H1 (cell line): ENCODE measurements around the gene ALDH5A1. TPM values are rescaled to one million over a fixed set of nuclear protein-coding genes. Genes with fewer than 3 reads are reported as not detected.

ENCODE experiments used
- CTCF ChIA-PET: fragments of 300-600 bp; sonication (Branson Sonifier 250); formaldehyde crosslinking; loops from one replicate; lab custom pipeline; 2021; ENCODE audit not compliant: partially characterized antibody; lab: Charles Lee
- POLR2A ChIA-PET: fragments of 300-600 bp; sonication (Branson Sonifier 250); formaldehyde crosslinking; loops from one replicate; lab custom pipeline; 2021; ENCODE audit warnings: inconsistent platforms; ENCODE audit not compliant: partially characterized antibody; lab: Charles Lee
- DNase-seq, 2 experiments: peaks; one replicate each; pipeline versions ENCODE4 v3.0.0 to v3.0.0-alpha.2; 2010 to 2022; ENCODE audit warnings: low spot score in 2 of 2, low read depth in 1 of 2, mixed read lengths in 1 of 2
- FAIRE-seq: peaks from 2 replicates; lab custom pipeline; 2011; peaks lifted over from hg19 to GRCh38; lab: Jason Lieb, UNC
- H2AFZ ChIP-seq: 2 replicates; pipeline ENCODE4 v1.8.1; 2012; ENCODE audit warnings: low read length, inconsistent platforms
- H2AK5ac ChIP-seq: 2 replicates; pipeline ENCODE4 v1.6.1; 2013; ENCODE audit warnings: low read depth, low read length
- H2BK120ac ChIP-seq: replicated peaks from 2 replicates; pipeline ENCODE3; 2013; ENCODE audit warnings: low read depth, low read length, inconsistent platforms
- H2BK12ac ChIP-seq: 2 replicates; pipeline ENCODE4 v1.6.1; 2013; ENCODE audit warnings: low read depth, low read length
- H2BK15ac ChIP-seq: 2 replicates; pipeline ENCODE4 v1.6.1; 2013; ENCODE audit warnings: low read length
- H2BK20ac ChIP-seq: 2 replicates; pipeline ENCODE4 v1.6.1; 2013; ENCODE audit warnings: low read length
- H2BK5ac ChIP-seq: 2 replicates; pipeline ENCODE4 v1.6.1; 2013; ENCODE audit warnings: low read depth, low read length
- H3K14ac ChIP-seq: 2 replicates; pipeline ENCODE4 v1.6.1; 2013; ENCODE audit warnings: inconsistent platforms; ENCODE audit not compliant: insufficient read length
- H3K18ac ChIP-seq: 2 replicates; pipeline ENCODE4 v1.6.1; 2013; ENCODE audit warnings: low read length; ENCODE audit errors: extremely low read depth
- H3K23ac ChIP-seq: 2 replicates; pipeline ENCODE4 v1.6.1; 2013; ENCODE audit warnings: inconsistent platforms; ENCODE audit not compliant: insufficient read length
- H3K23me2 ChIP-seq: 2 replicates; pipeline ENCODE4 v1.6.1; 2013; ENCODE audit warnings: low read depth, low read length
- H3K27ac ChIP-seq: 2 replicates; pipeline ENCODE4 v1.6.1; 2011; ENCODE audit warnings: low read depth, low read length, inconsistent platforms
- H3K27me3 ChIP-seq, 4 experiments: replicated peaks in 1 of 4; 1 replicate in 1 of 4; 2 replicates in 3 of 4; pipeline versions ENCODE4 v1.6.1 to v1.8.1; 2011 to 2013; ENCODE audit warnings: low read length in 3 of 4, mild to moderate bottlenecking in 3 of 4, inconsistent platforms in 2 of 4, mixed read lengths in 2 of 4, moderate library complexity in 1 of 4; ENCODE audit not compliant: control insufficient read depth in 3 of 4, insufficient read depth in 3 of 4; ENCODE audit errors: extremely low read depth in 1 of 4
- H3K36me3 ChIP-seq, 4 experiments: 2 replicates each; pipeline versions ENCODE4 v1.6.1 to v1.8.1; 2011 to 2013; ENCODE audit warnings: mild to moderate bottlenecking in 4 of 4, low read length in 3 of 4, moderate library complexity in 2 of 4, control low read depth in 1 of 4, inconsistent platforms in 1 of 4; ENCODE audit not compliant: insufficient read depth in 4 of 4, control insufficient read depth in 2 of 4
- H3K4ac ChIP-seq: replicated peaks from 2 replicates; pipeline ENCODE3; 2013; ENCODE audit warnings: low read length, low read depth, mixed read lengths, inconsistent platforms; ENCODE audit not compliant: insufficient read length
- H3K4me1 ChIP-seq, 4 experiments: replicated peaks in 1 of 4; 1 replicate in 1 of 4; 2 replicates in 3 of 4; pipeline versions ENCODE4 v1.6.1 to v1.8.1; 2011 to 2013; ENCODE audit warnings: low read length in 3 of 4, inconsistent platforms in 2 of 4, mixed read lengths in 1 of 4; ENCODE audit not compliant: insufficient read depth in 4 of 4, control insufficient read depth in 3 of 4
- H3K4me2 ChIP-seq, 2 experiments: 2 replicates each; pipeline versions ENCODE4 v1.6.1 to v1.8.1; 2011 to 2013; ENCODE audit warnings: low read depth in 2 of 2, low read length in 2 of 2, control low read depth in 1 of 2, inconsistent platforms in 1 of 2, mild to moderate bottlenecking in 1 of 2; ENCODE audit not compliant: insufficient read depth in 1 of 2
- H3K4me3 ChIP-seq, 4 experiments: fragments of 200-600, 300-600 bp in 1 of 4; sonication (generic), shearing (Covaris generic), sonication (Bioruptor Twin) in 1 of 4; 2 replicates each; pipeline versions ENCODE4 v1.5.1 to v1.8.1; 2011 to 2016; ENCODE audit warnings: low read length in 4 of 4, low read depth in 3 of 4, control low read depth in 2 of 4, inconsistent platforms in 2 of 4, mild to moderate bottlenecking in 2 of 4, mixed read lengths in 1 of 4, moderate library complexity in 1 of 4; ENCODE audit not compliant: insufficient read depth in 2 of 4; ENCODE audit errors: extremely low read depth in 1 of 4
- H3K56ac ChIP-seq: replicated peaks from 2 replicates; pipeline ENCODE3; 2013; ENCODE audit warnings: low read depth, mild to moderate bottlenecking, mixed read lengths, low read length, inconsistent platforms; ENCODE audit not compliant: insufficient read length
- H3K79me1 ChIP-seq: 2 replicates; pipeline ENCODE4 v1.6.1; 2013; ENCODE audit warnings: low read depth, low read length, control low read depth
- H3K79me2 ChIP-seq, 2 experiments: 2 replicates each; pipeline versions ENCODE4 v1.6.1 to v1.8.1; 2012 to 2013; ENCODE audit warnings: low read length in 2 of 2, mild to moderate bottlenecking in 2 of 2, inconsistent platforms in 1 of 2; ENCODE audit not compliant: insufficient read depth in 2 of 2, control insufficient read depth in 1 of 2
- H3K9ac ChIP-seq, 4 experiments: replicated peaks in 1 of 4; 1 replicate in 1 of 4; 2 replicates in 3 of 4; pipeline versions ENCODE4 v1.6.1 to v1.8.1; 2011 to 2013; ENCODE audit warnings: low read depth in 3 of 4, low read length in 3 of 4, control low read depth in 2 of 4, mild to moderate bottlenecking in 2 of 4, moderate library complexity in 2 of 4, inconsistent platforms in 1 of 4; ENCODE audit errors: extremely low read depth in 1 of 4
- H3K9me3 ChIP-seq, 2 experiments: 2 replicates each; pipeline versions ENCODE4 v1.6.1 to v1.8.1; 2012 to 2013; ENCODE audit warnings: mild to moderate bottlenecking in 2 of 2, moderate library complexity in 2 of 2, control low read depth in 1 of 2, inconsistent platforms in 1 of 2, low read depth in 1 of 2, low read length in 1 of 2, mixed read lengths in 1 of 2; ENCODE audit not compliant: insufficient read depth in 2 of 2
- H4K20me1 ChIP-seq, 2 experiments: replicated peaks in 1 of 2; 2 replicates each; pipeline versions ENCODE3 to v1.8.1; 2011 to 2013; ENCODE audit warnings: inconsistent platforms in 2 of 2, low read length in 2 of 2, mild to moderate bottlenecking in 1 of 2; ENCODE audit not compliant: insufficient read depth in 2 of 2, control insufficient read depth in 1 of 2
- H4K5ac ChIP-seq: 2 replicates; pipeline ENCODE4 v1.6.1; 2013; ENCODE audit warnings: low read length, low read depth, mixed read lengths, inconsistent platforms; ENCODE audit not compliant: insufficient read length
- H4K8ac ChIP-seq: 2 replicates; pipeline ENCODE4 v1.8.0; 2013; ENCODE audit warnings: mild to moderate bottlenecking, moderate library complexity, low read length, inconsistent platforms; ENCODE audit not compliant: insufficient read depth; ENCODE audit errors: extremely low read depth
- H4K91ac ChIP-seq: replicated peaks from 2 replicates; pipeline ENCODE3; 2013; ENCODE audit warnings: low read length, mixed read lengths, inconsistent platforms; ENCODE audit not compliant: insufficient read length
- BACH1 ChIP-seq: IDR thresholded peaks from 2 replicates; pipeline ENCODE4 v1.6.1; 2012; ENCODE audit warnings: low read length, improper control_type of control experiment
- BCL11A ChIP-seq, 2 experiments: IDR thresholded peaks; one replicate each; pipeline ENCODE4 v1.6.1; 2011; ENCODE audit warnings: low read depth in 2 of 2, low read length in 2 of 2, mild to moderate bottlenecking in 2 of 2
- BRCA1 ChIP-seq: IDR thresholded peaks from 2 replicates; pipeline ENCODE4 v1.6.1; 2012; ENCODE audit warnings: low read depth, low read length, improper control_type of control experiment
- CEBPB ChIP-seq: IDR thresholded peaks from 2 replicates; pipeline ENCODE4 v1.6.1; 2012; ENCODE audit warnings: low read depth, low read length
- CTBP2 ChIP-seq: IDR thresholded peaks from 2 replicates; pipeline ENCODE4 v1.7.0; 2011; ENCODE audit warnings: borderline replicate concordance, mild to moderate bottlenecking, moderate library complexity, mixed read lengths, low read length; ENCODE audit not compliant: insufficient read depth, insufficient read length
- GABPA ChIP-seq: IDR thresholded peaks from 2 replicates; pipeline ENCODE4 v1.6.1; 2011; ENCODE audit warnings: mild to moderate bottlenecking, low read length, moderate library complexity, borderline replicate concordance; ENCODE audit not compliant: insufficient read depth
- HDAC2 ChIP-seq, 2 experiments: fragments of 300-600 bp in 1 of 2; sonication (generic) in 1 of 2; IDR thresholded peaks; 2 replicates each; pipeline ENCODE4 v1.6.1; 2011 to 2012; ENCODE audit warnings: low read depth in 2 of 2, low read length in 2 of 2, mild to moderate bottlenecking in 2 of 2, moderate library complexity in 2 of 2, borderline replicate concordance in 1 of 2, inconsistent platforms in 1 of 2
- POU5F1 ChIP-seq: IDR thresholded peaks from 2 replicates; pipeline ENCODE4 v1.6.1; 2011; ENCODE audit warnings: low read depth, mild to moderate bottlenecking, low read length, moderate library complexity
- RNF2 ChIP-seq: fragments of 200-900, 300-1000 bp; sonication (generic); IDR thresholded peaks from 2 replicates; pipeline ENCODE4 v1.7.1; 2016; ENCODE audit warnings: borderline replicate concordance, low read depth, mild to moderate bottlenecking, antibody characterized with exemption, low read length; ENCODE audit not compliant: poor library complexity, severe bottlenecking; ENCODE audit errors: missing control alignments
- RXRA ChIP-seq: IDR thresholded peaks from 2 replicates; pipeline ENCODE4 v1.6.1; 2011; ENCODE audit warnings: low read depth, mild to moderate bottlenecking, low read length, moderate library complexity; ENCODE audit not compliant: insufficient read depth
- SP2 ChIP-seq: IDR thresholded peaks from 2 replicates; pipeline ENCODE4 v1.6.1; 2012; ENCODE audit warnings: mild to moderate bottlenecking, low read length, inconsistent platforms
- WGBS, 2 experiments: shearing (Covaris generic) in 1 of 2; methylation state at CpG; one replicate each; pipeline versions ENCODE4 v1.1.6 to v1.1.7; 2013 to 2015; ENCODE audit warnings: low lambda C conversion rate in 2 of 2, mixed read lengths in 2 of 2, inconsistent platforms in 1 of 2, low coverage in 1 of 2, missing lambda C conversion rate in 1 of 2; ENCODE audit not compliant: insufficient replicate concordance in 2 of 2, insufficient coverage in 1 of 2, insufficient read length in 1 of 2; ENCODE audit errors: extremely low coverage in 1 of 2, missing lambda C conversion rate in 1 of 2; 5-methylcytosine and 5-hydroxymethylcytosine counted together
- polyA plus RNA-seq, 7 experiments: library from polyadenylated mRNA; depleted of rRNA in 3 of 7; stranded (reverse) in 5 of 7; unstranded in 2 of 7; fragments of >200 nt in 5 of 7; fragments of 200-250 nt in 2 of 7; gene quantifications; 1 replicate in 5 of 7; 2 replicates in 1 of 7; 4 replicates in 1 of 7; pipeline versions ENCODE4 v1.2.1 to v1.2.3, GENCODE V29; 2011 to 2013; ENCODE audit warnings: missing spikeins in 2 of 7, mixed read lengths in 2 of 7
- total RNA-seq: library from RNA; stranded (reverse); fragmentation: NEBNext Ultra II Directional; extraction: Animal tissue kit (Norgen Biotek cat#: 25700); gene quantifications from 2 replicates; pipeline ENCODE4 v1.2.1, GENCODE V29; 2021

The ALDH5A1 gene
- total and polyA plus RNA-seq, 2 of the 8 experiments (the other 6 are each of a cell fraction or from before 2014, with no cell fraction given), result 1.5 to 2.4 TPM

GRCh38 chr6:24497254-24497970, 2.6 kb downstream of the ALDH5A1 start:
- no peak overlapping the region for H2BK5ac ChIP-seq
- H3K4me2 ChIP-seq, result no peak overlapping the region
- H4K20me1 ChIP-seq, result no peaks in the 10 kb centered on the region
- peaks cover 7% of the 10 kb centered on the region; the same call in 1 of the 2 replicates for H3K23me2 ChIP-seq
- no peaks in the 10 kb centered on the region for H3K36me3 ChIP-seq
- no peak overlapping the region for H3K27ac ChIP-seq
- FAIRE-seq (no peak), DNase-seq (no peak)
- H2BK15ac ChIP-seq, result no peak overlapping the region
- no peak overlapping the region for H2BK120ac ChIP-seq
- H3K27me3 ChIP-seq, result peaks cover 0 to 24% (median 8%) of the 10 kb centered on the region in 4 experiments; a peak in 6 of 7 replicates
- no peak overlapping the region for H3K18ac ChIP-seq
- no peak overlapping the region for H3K23ac ChIP-seq
- no peaks in the 10 kb centered on the region for H3K79me1 ChIP-seq
- ChIA-PET POLR2A (interaction anchor here (1.2 kb wide), 1 partner anchor 168 kb away, joined by 3 read pairs; no protein-coding TSS in a partner anchor), CTCF (interaction anchor here (0.9 to 8.4 kb wide), 5 partner anchors 9 to 108 kb away, joined by 3 to 67 read pairs (median 4); no protein-coding TSS in a partner anchor)
- no peak overlapping the region for H2AFZ ChIP-seq
- 0 out of 4 replicates have a peak, but pooled peaks cover 0 to 2% of the 10 kb centered on the region in 2 experiments for H3K9me3 ChIP-seq
- no peak overlapping the region for H2BK12ac ChIP-seq
- H2AK5ac ChIP-seq, result no peak overlapping the region
- no peak overlapping the region for H3K14ac ChIP-seq
- no peaks in the 10 kb centered on the region for H3K79me2 ChIP-seq
- H4K91ac ChIP-seq, result no peak overlapping the region
- no peak overlapping the region for H3K4ac ChIP-seq
- TF ChIP-seq BACH1 (no peak), RNF2 (no peak), CTBP2 (no peak), POU5F1 (no peak), BCL11A (IDR thresholded peaks at IDR 0.05; ENCODE audit: low read depth in 2 of 2, low read length in 2 of 2) (no peak), CEBPB (no peak), RXRA (no peak), HDAC2 (IDR thresholded peaks at IDR 0.05; ENCODE audit: borderline replicate concordance in 1 of 2, low read depth in 2 of 2, low read length in 2 of 2) (no peak), BRCA1 (no peak), GABPA (no peak), SP2 (no peak)
- H3K4me3 ChIP-seq, result no peak overlapping the region
- no peak overlapping the region for H2BK20ac ChIP-seq
- WGBS, 2 experiments, result 96% methylated on average over 11 of the region's 11 CpGs; no CpG with 5 or more reads in 1 of the 2 experiments
- no peak overlapping the region for H3K56ac ChIP-seq
- H3K9ac ChIP-seq, result no peak overlapping the region
- peaks cover 0 to 7% (median 3%) of the 10 kb centered on the region in 4 experiments; a peak in 4 of 7 replicates for H3K4me1 ChIP-seq
- H4K5ac ChIP-seq, result no peak overlapping the region
- H4K8ac ChIP-seq, result no peak overlapping the region
